K562 (cell line): ENCODE results near the gene STON2. TPM values are rescaled to one million over a fixed set of nuclear protein-coding genes. Genes with fewer than 3 reads are reported as not detected.
A peak's percentile ranks its signal among the peaks of the same experiment; 100 is the strongest.

ENCODE experiments used
- AFF4 ChIP-seq: sonication (generic); formaldehyde crosslinking; IDR thresholded peaks from 2 replicates; pipeline ENCODE4 v1.8.0; 2023; ENCODE audit warnings: mild to moderate bottlenecking, missing genetic modification reagents
- E2F6 ChIP-seq, 2 experiments: IDR thresholded peaks; 2 replicates each; pipeline ENCODE4 v1.6.1; 2011; ENCODE audit warnings: borderline replicate concordance in 1 of 2, control low read depth in 1 of 2, low read depth in 1 of 2, low read length in 1 of 2, mild to moderate bottlenecking in 1 of 2, mixed read lengths in 1 of 2, moderate library complexity in 1 of 2; ENCODE audit not compliant: insufficient read depth in 1 of 2, insufficient read length in 1 of 2, poor library complexity in 1 of 2, severe bottlenecking in 1 of 2; ENCODE audit errors: extremely low read depth in 1 of 2
- EHMT2 ChIP-seq: fragments of 450-650 bp; IDR thresholded peaks from 2 replicates; pipeline ENCODE4 v1.6.1; 2018; ENCODE audit warnings: antibody characterized with exemption
- ETS2 ChIP-seq: IDR thresholded peaks from 2 replicates; pipeline ENCODE4 v1.6.1; 2016; ENCODE audit warnings: borderline replicate concordance, missing genetic modification characterization, mild to moderate bottlenecking, moderate library complexity, missing compliant biosample characterization; ENCODE audit not compliant: poor library complexity, severe bottlenecking
- FOXP4 ChIP-seq: sonication (generic); formaldehyde crosslinking; IDR thresholded peaks from 2 replicates; pipeline ENCODE4 v1.8.0; 2022; ENCODE audit warnings: mild to moderate bottlenecking, missing genetic modification reagents, borderline replicate concordance
- HDAC1 ChIP-seq, 2 experiments: fragments of 450-650 bp; IDR thresholded peaks; 2 replicates each; pipeline ENCODE4 v1.6.1; 2016 to 2017; ENCODE audit warnings: inconsistent platforms in 1 of 2, mild to moderate bottlenecking in 1 of 2, moderate library complexity in 1 of 2
- HES1 ChIP-seq: fragments of 450-650 bp; IDR thresholded peaks from 2 replicates; pipeline ENCODE4 v1.6.1; 2016; ENCODE audit warnings: low read depth, mild to moderate bottlenecking, moderate library complexity
- HMG20B ChIP-seq: fragments of 250-450 bp; sonication (Bioruptor Pico); IDR thresholded peaks from 2 replicates; pipeline ENCODE4 v1.5.0; 2021; ENCODE audit warnings: mild to moderate bottlenecking
- NFATC3 ChIP-seq: fragments of 450-650 bp; IDR thresholded peaks from 2 replicates; pipeline ENCODE4 v1.6.1; 2017; ENCODE audit warnings: mild to moderate bottlenecking
- NFE2 ChIP-seq: IDR thresholded peaks from 2 replicates; pipeline ENCODE4 v1.6.1; 2014; ENCODE audit warnings: antibody characterized with exemption, low read depth
- NRF1 ChIP-seq, 2 experiments: fragments of 450-650 bp; IDR thresholded peaks in 1 of 2; conservative IDR thresholded peaks in 1 of 2; 2 replicates each; pipeline ENCODE4 v1.6.1; 2014; ENCODE audit warnings: mild to moderate bottlenecking in 2 of 2
- PHF20 ChIP-seq: fragments of 450-650 bp; IDR thresholded peaks from 2 replicates; pipeline ENCODE4 v1.6.1; 2018; ENCODE audit not compliant: partially characterized antibody
- PML ChIP-seq: IDR thresholded peaks from 2 replicates; pipeline ENCODE4 v1.6.1; 2012; ENCODE audit warnings: low read length, inconsistent platforms
- RBM17 ChIP-seq: fragments of 200-400 bp; formaldehyde crosslinking; IDR thresholded peaks from 2 replicates; pipeline ENCODE4 v1.6.1; 2017; ENCODE audit warnings: low read depth, mild to moderate bottlenecking, low read length, borderline replicate concordance
- TFAP4 ChIP-seq: sonication (generic); formaldehyde crosslinking; IDR thresholded peaks from 2 replicates; pipeline ENCODE4 v1.8.0; 2022; ENCODE audit warnings: missing genetic modification reagents, mild to moderate bottlenecking, moderate library complexity, borderline replicate concordance
- USF2 ChIP-seq: sonication (generic); formaldehyde crosslinking; IDR thresholded peaks from 2 replicates; pipeline ENCODE4 v1.5.0; 2020; ENCODE audit warnings: missing genetic modification reagents
- ZC3H4 ChIP-seq: sonication (generic); formaldehyde crosslinking; IDR thresholded peaks from 2 replicates; pipeline ENCODE4 v1.9.0; 2021; ENCODE audit warnings: missing genetic modification reagents, borderline replicate concordance
- ZNF239 ChIP-seq: fragments of 250-450 bp; sonication (Bioruptor Pico); IDR thresholded peaks from 2 replicates; pipeline ENCODE4 v1.4.0; 2020; ENCODE audit warnings: mild to moderate bottlenecking
- ZNF75A ChIP-seq: fragments of 450-650 bp; formaldehyde crosslinking; IDR thresholded peaks from 2 replicates; pipeline ENCODE4 v1.4.0; 2020; ENCODE audit warnings: mild to moderate bottlenecking
- polyA plus RNA-seq, 8 experiments: library from polyadenylated mRNA; depleted of rRNA in 4 of 8; stranded (reverse) in 5 of 8; unstranded in 3 of 8; fragments of >200 nt; fragmentation: Nextera tagmentation in 2 of 8; fragmentation: Illumina TruSeq in 1 of 8; extraction: Ambion mirVana in 2 of 8; extraction: Trizol in 1 of 8; gene quantifications; 2 replicates each; pipeline versions ENCODE4 v1.2.1 to v1.2.3, GENCODE V29; 2011 to 2014; ENCODE audit warnings: inconsistent platforms in 1 of 8, missing spikeins in 1 of 8
- total RNA-seq, 7 experiments: library from RNA; depleted of rRNA in 6 of 7; stranded (reverse); fragments of >200 nt in 6 of 7; fragmentation: Illumina TruSeq in 2 of 7; extraction: Trizol in 2 of 7; gene quantifications; 2 replicates each; pipeline versions ENCODE4 v1.2.1 to v1.2.3, GENCODE V29; 2011 to 2021; ENCODE audit warnings: low replicate concordance in 1 of 7

The STON2 gene
- total and polyA plus RNA-seq, 9 of the 15 experiments (the other 6 are each of a cell fraction or from before 2014, with no cell fraction given) = 7.8 to 99.3 (median 53.5) TPM

- TF ChIP-seq E2F6 (IDR thresholded peaks at IDR 0.05; ENCODE audit: borderline replicate concordance in 1 of 2, extremely low read depth in 1 of 2, insufficient read depth in 1 of 2, insufficient read length in 1 of 2, low read depth in 1 of 2, low read length in 1 of 2, poor library complexity in 1 of 2, severe bottlenecking in 1 of 2) = peak in 1 of 2 experiments; percentile 28
- peak; percentile 65; the same call in 1 of the 2 replicates for TF ChIP-seq TFAP4
- no peak for TF ChIP-seq NFE2
- TF ChIP-seq ZNF239 (CRISPR knock-in tag) = no peak
- no peak for TF ChIP-seq ZNF75A (CRISPR knock-in tag)
- no peak for TF ChIP-seq FOXP4 (CRISPR knock-in tag)
- no peak for TF ChIP-seq HMG20B (CRISPR knock-in tag)
- TF ChIP-seq NFATC3 = no peak
- TF ChIP-seq PML = peak; percentile 41; the same call in 1 of the 2 replicates
- TF ChIP-seq AFF4 (CRISPR knock-in tag) = no peak
- no peak for TF ChIP-seq RBM17
- no peak for TF ChIP-seq EHMT2
- peak; percentile 34 to 44; a peak in 3 of 4 replicates for TF ChIP-seq NRF1 (conservative IDR thresholded peaks at IDR 0.05 in 1 of 2, IDR thresholded peaks at IDR 0.05 in 1 of 2)
- TF ChIP-seq ETS2 (tag) = no peak
- TF ChIP-seq PHF20 = no peak
- TF ChIP-seq HDAC1 (IDR thresholded peaks at IDR 0.05) = peak in 1 of 2 experiments; percentile 34; a peak in 1 of 4 replicates
- TF ChIP-seq USF2 (CRISPR knock-in tag) = no peak
- TF ChIP-seq HES1 = no peak
- no peak for TF ChIP-seq ZC3H4
These were observed 23.4 kb upstream of the STON2 start (continued) for GRCh38 chr14:81423504-81423903.
